Pancreas (tissue), 10 donors: ENCODE results near the gene PREP. TPM values are rescaled to one million over a fixed set of nuclear protein-coding genes. Genes with fewer than 3 reads are reported as not detected.

Experiments used
- ATAC-seq, 4 donors: fragments of 200-7000 bp; cut with Tn5 transposase; one replicate each; pipeline versions ENCODE4 v1.8.0 to v1.9.1; 2020; ENCODE audit warnings: mild to moderate bottlenecking in 4 of 4, moderate library complexity in 4 of 4
- DNase-seq, 6 donors: peaks; one replicate each; pipeline ENCODE4 v3.0.0-alpha.2; 2020
- FAIRE-seq: peaks from 2 replicates; lab custom pipeline; 2012; peaks lifted over from hg19 to GRCh38; lab: Jason Lieb, UNC
- H3K27ac ChIP-seq, 4 donors: fragments of 200-600 bp; sonication (generic); 1 replicate in 3 of 4; 2 replicates in 1 of 4; pipeline versions ENCODE4 v1.5.0 to v1.8.0; 2020
- H3K27me3 ChIP-seq, 4 donors: fragments of 200-600 bp; one replicate each; pipeline ENCODE4 v1.8.0; 2021
- H3K36me3 ChIP-seq, 3 donors: fragments of 200-600 bp; sonication (generic) in 1 of 3; one replicate each; pipeline versions ENCODE4 v1.5.0 to v1.8.0; 2020 to 2021
- H3K4me1 ChIP-seq, 3 donors: fragments of 200-600 bp; one replicate each; pipeline ENCODE4 v1.8.0; 2021
- H3K4me3 ChIP-seq, 4 donors: fragments of 200-600 bp; sonication (generic) in 2 of 4; one replicate each; pipeline versions ENCODE4 v1.5.0 to v1.8.0; 2020 to 2021
- H3K9me3 ChIP-seq, 4 donors: fragments of 200-600 bp; one replicate each; pipeline ENCODE4 v1.8.0; 2021
- CTCF ChIP-seq, 4 donors: fragments of 200-600 bp; sonication (generic) in 3 of 4; IDR thresholded peaks; one replicate each; pipeline versions ENCODE4 v1.5.0 to v1.8.0; 2021; ENCODE audit warnings: antibody characterized with exemption in 4 of 4
- WGBS, 2 donors: extraction: QIAGEN DNeasy Blood & Tissue Kit; methylation state at CpG; one replicate each; pipeline ENCODE4 v1.1.7; 2013; 5-methylcytosine and 5-hydroxymethylcytosine counted together
- intact Hi-C, 3 donors: fragments of 100-400 bp; cut with DNase I; formaldehyde crosslinking; loops; one replicate each; pipeline versions ENCODE4 v1.11.1 to v1.14.2; 2022
- polyA plus RNA-seq, 2 donors: library from polyadenylated mRNA; stranded (reverse); fragments of 200-250 nt; gene quantifications; one replicate each; pipeline ENCODE4 v1.2.3, GENCODE V29; 2013
- total RNA-seq, 6 donors: library from RNA; stranded (reverse); fragmentation: NEBNext Ultra II Directional in 4 of 6; extraction: Animal tissue kit (Norgen Biotek cat#: 25700) in 4 of 6; gene quantifications; one replicate each; pipeline versions ENCODE4 v1.2.1 to v1.2.4, GENCODE V29; 2021 to 2023
- donor health status: healthy with polysubstance abuse.
- donor health status: DM: no; HTN: no; CAD: no; lungs with moderate emphysema.
- donor health status: DM: no; HTN: no; CAD: no.
- donor health status: control.
- donor health status: control.
- donor health status: Bipolar disorder and iron deficiency.
- donor health status: DM: yes; HTN: yes; CAD: no.
- donor health status: DM: no; HTN: no; CAD: no.
- donor health status: DM: no; HTN: no; CAD: no.
- donor health status: DM: yes; HTN: yes; CAD: no.

PREP gene
- total and polyA plus RNA-seq, 8 donors, result 7.6 to 16.5 (median 11.5) TPM

- TF ChIP-seq CTCF (IDR thresholded peaks at IDR 0.05), result no peak
- Histone ChIP-seq H3K36me3 (no peaks in the 10 kb centered on the region), H3K9me3 (no peaks in the 10 kb centered on the region), H3K4me3 (no peak overlapping the region), H3K4me1 (no peaks in the 10 kb centered on the region), H3K27me3 (no peaks in the 10 kb centered on the region), H3K27ac (no peak overlapping the region)
- FAIRE-seq, result no peak
- DNase-seq, result no peak
- no peak for ATAC-seq
- 76 to 80% methylated on average over 6 of the region's 6 CpGs for WGBS, 2 donors
- intact Hi-C loops, result no loop called here
Measured at GRCh38 chr6:105443941-105444340, 41.1 kb upstream of the PREP start.

GRCh38 chr6:105442369-105442768 is 39.5 kb upstream of the PREP start:
- no peak overlapping the region for H3K27ac ChIP-seq
- no peak for TF ChIP-seq CTCF (IDR thresholded peaks at IDR 0.05)
- 67% methylated on average over 1 of the region's 1 CpG for WGBS, 2 donors
- no peaks in the 10 kb centered on the region for H3K9me3 ChIP-seq
- no peak for FAIRE-seq
- no peaks in the 10 kb centered on the region for H3K4me1 ChIP-seq
- DNase-seq, result no peak
- H3K36me3 ChIP-seq, result no peaks in the 10 kb centered on the region
- H3K27me3 ChIP-seq, result no peaks in the 10 kb centered on the region
- H3K4me3 ChIP-seq, result no peak overlapping the region
- ATAC-seq, result no peak
- intact Hi-C loops, result no loop called here

GRCh38 chr6:105437236-105437635 is 34.4 kb upstream of the PREP start:
- H3K36me3 ChIP-seq, result no peaks in the 10 kb centered on the region
- no peak for FAIRE-seq
- no peaks in the 10 kb centered on the region for H3K27me3 ChIP-seq
- intact Hi-C loops, result no loop called here
- H3K4me1 ChIP-seq, result no peaks in the 10 kb centered on the region
- 39 to 56% methylated on average over 2 of the region's 2 CpGs for WGBS, 2 donors
- H3K4me3 ChIP-seq, result no peak overlapping the region
- DNase-seq, result no peak
- ATAC-seq, result no peak
- no peak overlapping the region for H3K27ac ChIP-seq
- H3K9me3 ChIP-seq, result no peaks in the 10 kb centered on the region
- no peak for TF ChIP-seq CTCF (IDR thresholded peaks at IDR 0.05)

GRCh38 chr6:105433723-105434122 is 30.8 kb upstream of the PREP start:
- Histone ChIP-seq H3K4me3 (no peak overlapping the region), H3K36me3 (no peaks in the 10 kb centered on the region), H3K9me3 (no peaks in the 10 kb centered on the region), H3K4me1 (no peaks in the 10 kb centered on the region), H3K27me3 (no peaks in the 10 kb centered on the region), H3K27ac (no peak overlapping the region)
- 45 to 63% methylated on average over 3 of the region's 3 CpGs for WGBS, 2 donors
- ATAC-seq (no peak), DNase-seq (no peak), FAIRE-seq (no peak)
- no peak for TF ChIP-seq CTCF (IDR thresholded peaks at IDR 0.05)
- intact Hi-C loops, result no loop called here

- no peak for TF ChIP-seq CTCF (IDR thresholded peaks at IDR 0.05)
- H3K4me3 ChIP-seq, result no peak overlapping the region
- no peak for ATAC-seq
- no peaks in the 10 kb centered on the region for H3K4me1 ChIP-seq
- H3K27ac ChIP-seq, result no peak overlapping the region
- DNase-seq, result no peak
- no peaks in the 10 kb centered on the region for H3K9me3 ChIP-seq
- H3K27me3 ChIP-seq, result no peaks in the 10 kb centered on the region
- no peaks in the 10 kb centered on the region for H3K36me3 ChIP-seq
- no peak for FAIRE-seq
- WGBS, 2 donors, result 37 to 44% methylated on average over 3 of the region's 3 CpGs
- intact Hi-C loops, result no loop called here
Measured at GRCh38 chr6:105432797-105433196, 29.9 kb upstream of the PREP start.
